ACHN (cell line): ENCODE measurements around the gene CENPP.

Experiments
- DNase-seq: peaks from one replicate; pipeline ENCODE4 v3.0.0-alpha.2; 2015
- in situ Hi-C: cut with HindIII; loops from 2 replicates; pipeline ENCODE4 v1.10.0; 2017; ENCODE audit warnings: low sequenced_read_pairs, low pct_ligation_motif_present, low pct_unique_long_range_greater_than_20kb

Gene CENPP

DNA sequence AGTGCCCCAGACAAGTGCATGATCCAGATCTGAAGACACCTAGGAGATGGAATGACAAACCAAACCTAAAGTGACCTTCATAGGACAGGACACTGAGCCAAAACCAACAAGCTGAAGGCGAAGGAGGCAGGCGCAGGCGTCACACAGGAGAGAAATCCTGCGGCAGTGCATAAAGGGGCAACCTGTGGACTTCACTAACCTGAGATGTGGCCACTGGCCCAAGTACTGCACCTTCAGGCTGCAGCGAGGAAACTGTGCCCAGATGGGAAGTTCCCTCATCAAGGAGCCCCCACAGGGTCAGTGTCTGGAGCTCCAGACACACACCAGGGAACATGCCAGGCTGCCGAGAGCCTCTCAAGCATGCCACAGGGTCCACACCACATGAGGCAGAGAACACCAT, 340.5 kb downstream of the CENPP start:
- DNase-seq: no peak
- in situ Hi-C loops: no loop called here

DNA sequence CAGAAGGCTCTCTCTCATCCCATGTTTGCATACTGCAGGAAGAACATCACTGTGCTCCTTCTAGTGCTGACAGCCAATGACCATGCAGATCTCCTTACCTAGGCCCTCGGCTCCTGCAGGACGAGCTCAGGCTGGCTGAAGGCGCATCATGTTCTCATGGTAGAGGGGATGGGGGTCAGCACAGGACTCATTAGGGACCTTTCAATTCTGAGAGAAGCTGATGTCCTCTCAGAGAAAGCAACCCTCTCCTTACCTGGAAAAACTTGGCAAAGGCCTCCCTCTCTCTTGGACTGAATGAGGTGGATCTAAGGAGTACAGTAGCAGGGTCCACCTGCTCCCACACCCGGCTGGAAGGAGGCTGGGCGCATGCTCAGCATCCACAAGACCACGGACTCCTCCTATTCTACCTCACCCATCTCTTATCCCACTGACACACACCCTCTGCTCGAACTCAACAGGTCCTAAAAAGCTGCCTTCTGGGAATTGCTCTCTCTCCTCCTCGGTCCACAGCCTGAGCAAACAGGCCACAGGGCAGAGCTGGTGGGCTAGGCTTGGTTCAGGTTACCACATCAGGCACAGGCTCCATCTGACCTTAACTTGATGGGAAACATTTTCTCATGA, 341.3 kb downstream of the CENPP start:
- DNase-seq: no peak

DNA sequence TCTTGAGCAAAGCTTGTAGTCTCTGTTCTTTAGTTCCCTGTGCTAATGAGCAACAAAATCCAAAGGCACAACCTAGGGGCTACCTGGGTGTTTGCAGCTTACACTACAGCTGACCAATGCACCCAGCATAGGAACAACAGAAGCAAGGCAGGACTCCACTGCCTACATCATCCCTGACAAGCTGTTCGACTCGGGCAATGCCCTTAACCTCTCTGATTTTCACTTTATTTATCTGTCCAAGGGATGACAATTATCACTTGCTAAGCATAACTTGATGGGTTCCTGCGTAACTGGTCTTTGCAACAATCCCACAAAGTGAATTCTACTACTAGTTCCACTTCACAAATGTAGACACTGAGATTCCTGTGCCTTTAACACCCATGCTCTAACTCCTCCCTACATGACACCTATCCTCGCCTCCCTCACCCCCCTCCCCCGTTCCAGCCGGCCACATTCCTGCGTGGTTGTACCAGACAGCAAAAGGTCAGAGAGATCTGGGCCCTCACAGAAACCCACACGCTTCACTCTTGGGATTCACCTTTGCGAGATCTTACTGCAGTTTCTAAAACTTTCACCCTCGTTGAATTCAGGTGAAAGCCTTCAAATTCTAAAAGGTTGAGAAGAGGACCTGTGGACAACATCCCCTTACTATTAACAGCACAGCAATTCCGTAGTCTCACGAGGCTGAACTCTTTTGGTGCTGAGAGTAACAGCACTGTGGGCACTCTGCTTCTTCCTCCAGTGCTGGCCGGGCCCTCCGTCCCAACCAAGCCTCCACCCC, 343.2 kb downstream of the CENPP start:
- DNase-seq: peak; percentile 64
- in situ Hi-C loops: no loop called here

More for the DNA sequence above, 341.3 kb downstream of the CENPP start:
- in situ Hi-C loops: no loop called here

DNA sequence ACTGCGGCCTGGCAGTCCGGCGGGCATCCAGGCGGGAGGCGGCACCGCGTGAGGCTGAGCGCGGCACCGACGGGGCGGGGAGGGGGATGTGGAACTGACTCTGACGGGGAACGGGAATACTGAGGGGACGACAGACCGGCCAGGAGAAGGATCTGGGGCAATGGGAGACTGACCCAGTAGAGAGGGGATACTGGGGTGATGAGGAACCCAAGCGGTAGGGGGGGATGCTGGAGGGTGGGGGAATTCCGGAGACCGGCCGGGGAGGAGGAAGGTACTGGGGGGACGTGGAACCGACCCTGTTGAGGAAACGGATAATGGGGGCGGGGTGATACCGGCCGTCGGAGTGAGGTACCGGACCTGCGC, 343.8 kb downstream of the CENPP start:
- peak; percentile 28 for DNase-seq
- in situ Hi-C loops: no loop called here
